HepG2 (cell line): Measurements from ENCODE around the gene RHOV. TPM values are rescaled to one million over a fixed set of nuclear protein-coding genes. Genes with fewer than 3 reads are reported as not detected.

Experiments used
- ATAC-seq: fragments of 200-7000 bp; cut with Tn5 transposase; 3 replicates; pipeline ENCODE4 v1.9.1; 2020; ENCODE audit warnings: mild to moderate bottlenecking, moderate library complexity
- BruUV-seq: library from RNA; stranded (reverse); fragments of 400-500 nt; replicated peaks from 2 replicates; lab custom pipeline; 2021; lab: Mats Ljungman, UMichigan
- CTCF ChIA-PET: fragments of 300-600 bp; formaldehyde crosslinking; extraction: SDS; loops from one replicate; lab custom pipeline; 2021; ENCODE audit warnings: low total read pairs, inconsistent platforms, low intra/inter-chr PET ratio; lab: Yijun Ruan, JAX
- POLR2A ChIA-PET: fragments of 350-600 bp; sonication (Branson Sonifier 250); formaldehyde crosslinking; loops from one replicate; lab custom pipeline; 2020; ENCODE audit warnings: antibody characterized with exemption, inconsistent platforms; lab: Yijun Ruan, JAX
- DNase-seq: peaks from one replicate; pipeline ENCODE4 v3.0.0-alpha.2; 2015; ENCODE audit warnings: low spot score
- FAIRE-seq: peaks from 3 replicates; lab custom pipeline; 2011; peaks lifted over from hg19 to GRCh38; lab: Jason Lieb, UNC
- H2AFZ ChIP-seq: one replicate; pipeline ENCODE4 v1.6.1; 2011; ENCODE audit warnings: low read length, inconsistent platforms
- H3K27ac ChIP-seq: fragments of 300-600 bp; 3 replicates; pipeline ENCODE4 v1.8.0; 2011; ENCODE audit warnings: mixed run types, mild to moderate bottlenecking, mixed read lengths, low read length, inconsistent platforms; ENCODE audit not compliant: insufficient read depth; ENCODE audit errors: extremely low read length
- H3K27me3 ChIP-seq, 2 experiments: fragments of 200-600 bp in 1 of 2; 2 replicates in 1 of 2; 3 replicates in 1 of 2; pipeline versions ENCODE4 v1.6.0 to v1.8.0; 2011; ENCODE audit warnings: low read length in 2 of 2, mild to moderate bottlenecking in 2 of 2, moderate library complexity in 2 of 2, inconsistent platforms in 1 of 2; ENCODE audit not compliant: insufficient read depth in 2 of 2, control insufficient read depth in 1 of 2
- H3K36me3 ChIP-seq, 2 experiments: fragments of 200-600 bp in 1 of 2; replicated peaks in 1 of 2; 2 replicates in 1 of 2; 3 replicates in 1 of 2; pipeline versions ENCODE4 v1.5.1 to v1.8.0; 2011; ENCODE audit warnings: low read length in 2 of 2, inconsistent platforms in 1 of 2; ENCODE audit not compliant: insufficient read depth in 2 of 2, control insufficient read depth in 1 of 2
- H3K4me1 ChIP-seq: 2 replicates; pipeline ENCODE4 v1.5.1; 2012; ENCODE audit warnings: low read length, inconsistent platforms; ENCODE audit not compliant: insufficient read depth
- H3K4me2 ChIP-seq: 2 replicates; pipeline ENCODE4 v1.6.0; 2011; ENCODE audit warnings: low read depth, low read length, inconsistent platforms
- H3K4me3 ChIP-seq, 3 experiments: fragments of 200-600 bp in 1 of 3; sonication (generic), shearing (Covaris generic) in 1 of 3; replicated peaks in 1 of 3; 2 replicates each; pipeline ENCODE4 v1.5.1; 2011 to 2016; ENCODE audit warnings: low read length in 3 of 3, inconsistent platforms in 2 of 3, low read depth in 2 of 3, mild to moderate bottlenecking in 2 of 3, control low read depth in 1 of 3, mixed read lengths in 1 of 3; ENCODE audit not compliant: insufficient read depth in 1 of 3
- H3K79me2 ChIP-seq: one replicate; pipeline ENCODE4 v1.6.1; 2011; ENCODE audit warnings: low read length, inconsistent platforms; ENCODE audit not compliant: insufficient read depth
- H3K9ac ChIP-seq: 2 replicates; pipeline ENCODE4 v1.6.0; 2011; ENCODE audit warnings: mild to moderate bottlenecking, low read depth, low read length, inconsistent platforms; ENCODE audit not compliant: insufficient read depth
- H3K9me3 ChIP-seq: 2 replicates; pipeline ENCODE4 v1.5.1; 2012; ENCODE audit warnings: mild to moderate bottlenecking, low read length
- H4K20me1 ChIP-seq: 2 replicates; pipeline ENCODE4 v1.6.0; 2011; ENCODE audit warnings: inconsistent platforms, mild to moderate bottlenecking, low read length, moderate library complexity; ENCODE audit not compliant: insufficient read depth
- MAX ChIP-seq: IDR thresholded peaks from 2 replicates; pipeline ENCODE4 v1.6.1; 2012; ENCODE audit warnings: inconsistent platforms
- NONO ChIP-seq, 2 experiments: fragments of 450-650 bp in 1 of 2; sonication (generic) in 1 of 2; formaldehyde crosslinking in 1 of 2; IDR thresholded peaks in 1 of 2; conservative IDR thresholded peaks in 1 of 2; 2 replicates each; pipeline versions ENCODE4 v1.6.1 to v1.8.0; 2017 to 2022; ENCODE audit warnings: mild to moderate bottlenecking in 1 of 2, missing genetic modification reagents in 1 of 2, moderate library complexity in 1 of 2
- SIX1 ChIP-seq: sonication (generic); formaldehyde crosslinking; IDR thresholded peaks from 2 replicates; pipeline ENCODE4 v1.4.0; 2020; ENCODE audit warnings: missing genetic modification reagents, borderline replicate concordance
- ZFX ChIP-seq: sonication (generic); formaldehyde crosslinking; IDR thresholded peaks from 2 replicates; pipeline ENCODE4 v1.4.0; 2020; ENCODE audit warnings: mild to moderate bottlenecking, low read depth, missing genetic modification reagents, moderate library complexity
- ZFY ChIP-seq: sonication (generic); formaldehyde crosslinking; IDR thresholded peaks from 2 replicates; pipeline ENCODE4 v1.4.0; 2020; ENCODE audit warnings: missing genetic modification reagents
- ZNF501 ChIP-seq: sonication (generic); formaldehyde crosslinking; IDR thresholded peaks from 2 replicates; pipeline ENCODE4 v1.5.1; 2020; ENCODE audit warnings: mild to moderate bottlenecking, moderate library complexity, missing genetic modification reagents
- ZNF513 ChIP-seq: sonication (generic); formaldehyde crosslinking; conservative IDR thresholded peaks from 2 replicates; pipeline ENCODE4 v1.5.0; 2020; ENCODE audit warnings: missing genetic modification reagents
- ZNF687 ChIP-seq: sonication (generic); formaldehyde crosslinking; IDR thresholded peaks from 2 replicates; pipeline ENCODE4 v1.5.1; 2020; ENCODE audit warnings: mild to moderate bottlenecking, missing genetic modification reagents, moderate library complexity
- ZNF891 ChIP-seq: sonication (generic); formaldehyde crosslinking; IDR thresholded peaks from 2 replicates; pipeline ENCODE4 v1.5.0; 2020; ENCODE audit warnings: mild to moderate bottlenecking, missing genetic modification reagents
- WGBS: methylation state at CpG from one replicate; pipeline ENCODE4 v1.1.6; 2017; ENCODE audit warnings: low lambda C conversion rate; 5-methylcytosine and 5-hydroxymethylcytosine counted together
- in situ Hi-C: cut with HindIII; loops from 2 replicates; pipeline ENCODE4 v1.10.0; 2017; ENCODE audit warnings: low pct_unique_long_range_greater_than_20kb; ENCODE audit not compliant: extremely low pct_ligation_motif_present
- intact Hi-C: fragments of 100-400 bp; cut with micrococcal nuclease; formaldehyde crosslinking; loops from one replicate; pipeline ENCODE4 v1.10.0; 2022; ENCODE audit not compliant: unreplicated experiment
- polyA plus RNA-seq, 8 experiments: library from polyadenylated mRNA; depleted of rRNA in 3 of 8; stranded (reverse) in 7 of 8; unstranded in 1 of 8; fragments of >200 nt; fragmentation: Illumina TruSeq in 4 of 8; extraction: Trizol in 4 of 8; gene quantifications; 2 replicates each; pipeline versions ENCODE4 v1.2.1 to v1.2.3, GENCODE V29; 2011 to 2016; ENCODE audit warnings: low read depth in 4 of 8, missing spikeins in 1 of 8, mixed read lengths in 1 of 8; ENCODE audit not compliant: insufficient read depth in 1 of 8
- total RNA-seq, 5 experiments: library from RNA; depleted of rRNA; stranded (reverse); fragments of >200 nt; fragmentation: Illumina TruSeq; extraction: Trizol; gene quantifications; 2 replicates each; pipeline ENCODE4 v1.2.3, GENCODE V29; 2016; ENCODE audit warnings: low read depth in 1 of 5

The RHOV gene
- total and polyA plus RNA-seq, 2 of the 13 experiments (the other 11 are each of a cell fraction or from before 2014, with no cell fraction given) = 0.17 to 0.18 TPM

DNA sequence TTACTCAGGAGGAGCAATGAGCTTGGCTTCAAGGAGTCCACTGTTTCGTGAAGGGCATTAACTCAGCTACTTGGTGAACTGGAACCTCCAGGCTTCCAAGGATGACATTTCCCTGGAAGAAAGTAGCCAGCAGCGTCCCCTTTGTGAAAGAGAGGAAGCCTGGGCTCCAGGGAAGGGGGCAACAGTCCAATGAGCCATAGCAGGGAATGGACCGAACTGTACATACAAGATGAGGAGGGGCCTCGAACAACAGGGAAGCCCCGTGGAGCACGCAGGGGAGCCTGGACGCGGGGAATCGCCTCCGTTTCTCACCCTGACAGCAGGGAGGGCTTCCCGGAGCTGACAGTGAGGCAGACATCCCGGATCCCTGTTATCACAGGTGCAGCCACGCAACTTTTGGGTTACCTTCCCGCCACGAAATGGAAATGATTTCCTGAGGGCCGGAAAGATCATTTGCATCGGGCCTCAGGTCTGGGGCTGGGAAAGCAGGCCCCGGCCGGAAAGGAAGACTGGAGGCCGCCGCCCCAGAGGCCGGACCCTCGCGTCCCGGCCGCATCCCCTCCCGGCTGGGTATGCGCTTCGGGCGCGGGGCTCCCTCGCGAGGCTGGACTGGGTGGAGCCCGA lies 30.7 kb downstream of the RHOV start:
- peak overlapping the region; percentile 37 to 73 (median 51) for H3K4me3 ChIP-seq
- no TSS peak for BruUV-seq
- DNase-seq = no peak
- H3K79me2 ChIP-seq = no peaks in the 10 kb centered on the region
- H3K27ac ChIP-seq = no peak overlapping the region
- H3K27me3 ChIP-seq = peaks cover 4 to 17% of the 10 kb centered on the region in 2 experiments; a peak in 3 of 5 replicates
- H3K4me2 ChIP-seq = peak overlapping the region; percentile 98
- peak; percentile 73 for TF ChIP-seq ZFX (CRISPR knock-in tag)
- TF ChIP-seq ZNF501 (CRISPR knock-in tag) = 0 out of 2 replicates have a peak, but pooled peaks have one; percentile 18
- TF ChIP-seq ZNF513 (CRISPR knock-in tag) = no peak
- no peak for TF ChIP-seq NONO (IDR thresholded peaks at IDR 0.05)
- 0 out of 2 replicates have a peak, but pooled peaks have one; percentile 29 for TF ChIP-seq NONO (CRISPR knock-in tag; conservative IDR thresholded peaks at IDR 0.05)
- peak; percentile 27; the same call in 1 of the 2 replicates for TF ChIP-seq MAX
- TF ChIP-seq ZNF891 (CRISPR knock-in tag) = peak; percentile 27; the same call in 1 of the 2 replicates
- TF ChIP-seq ZNF687 (CRISPR knock-in tag) = peak; percentile 51
- peak; percentile 48 for TF ChIP-seq ZFY (CRISPR knock-in tag)
- TF ChIP-seq SIX1 (CRISPR knock-in tag) = no peak
- FAIRE-seq = no peak
- no peaks in the 10 kb centered on the region for H3K36me3 ChIP-seq
- H2AFZ ChIP-seq = peak overlapping the region; percentile 60
- H3K4me1 ChIP-seq = peaks cover 48% of the 10 kb centered on the region
- CTCF ChIA-PET = no interaction called here
- ATAC-seq = no peak
- H4K20me1 ChIP-seq = no peaks in the 10 kb centered on the region
- peak overlapping the region; percentile 38; the same call in 1 of the 2 replicates for H3K9ac ChIP-seq
- in situ Hi-C loops (no loop called here), intact Hi-C loops (no loop called here)
- WGBS = 11% methylated on average over 4 of the region's 34 CpGs
- H3K9me3 ChIP-seq = no peaks in the 10 kb centered on the region
- POLR2A ChIA-PET = interaction anchor here (0.9 kb wide), 1 partner anchor 51 kb away, joined by 3 read pairs; the partner anchor contains the start of gene VPS18
